Adipocyte (in vitro differentiated cells): ENCODE measurements around the gene OTOS.

Experiments
- DNase-seq: peaks from one replicate; pipeline ENCODE4 v3.0.0-alpha.2; 2015; ENCODE audit warnings: low read depth
- H3K27me3 ChIP-seq: replicated peaks from 2 replicates; pipeline ENCODE4 v1.7.0; 2013; ENCODE audit warnings: mild to moderate bottlenecking, low read length, moderate library complexity; ENCODE audit not compliant: control insufficient read depth, insufficient read depth
- H3K36me3 ChIP-seq: 2 replicates; pipeline ENCODE4 v1.7.0; 2013; ENCODE audit warnings: low read length, mild to moderate bottlenecking, moderate library complexity; ENCODE audit not compliant: control insufficient read depth, insufficient read depth, severe bottlenecking
- H3K4me1 ChIP-seq: 2 replicates; pipeline ENCODE4 v1.7.0; 2013; ENCODE audit warnings: mild to moderate bottlenecking, low read length, moderate library complexity; ENCODE audit not compliant: control insufficient read depth, insufficient read depth
- H3K4me3 ChIP-seq: 2 replicates; pipeline ENCODE4 v1.7.0; 2013; ENCODE audit warnings: mild to moderate bottlenecking, low read length, moderate library complexity
- H3K9ac ChIP-seq: 2 replicates; pipeline ENCODE4 v1.7.0; 2013; ENCODE audit warnings: mild to moderate bottlenecking, low read length, moderate library complexity
- H3K9me3 ChIP-seq: 2 replicates; pipeline ENCODE4 v1.7.0; 2013; ENCODE audit warnings: mild to moderate bottlenecking, low read length, moderate library complexity; ENCODE audit not compliant: control insufficient read depth

The OTOS gene

DNA sequence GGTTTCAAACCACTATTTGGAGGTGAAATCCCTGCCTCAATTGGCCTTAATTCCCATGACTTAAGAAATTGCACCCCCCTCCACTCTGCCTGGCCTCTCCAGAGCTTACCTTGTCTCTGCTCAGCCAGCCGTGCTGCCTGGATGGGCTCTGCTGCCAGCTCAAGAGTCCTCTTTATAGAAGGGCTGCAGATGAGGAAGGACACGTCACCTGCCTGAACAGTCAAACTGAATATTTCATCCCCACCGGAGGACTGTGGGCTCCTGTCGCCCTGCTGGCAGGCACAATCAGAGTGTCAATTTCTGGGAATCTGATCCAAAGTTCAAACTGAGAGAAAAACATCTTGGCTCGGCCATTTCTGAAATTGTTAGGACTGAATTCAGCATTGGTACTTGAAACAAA is at the start of gene OTOS:
Gene OTOS, minus strand, starts transcription at position 148 of the 400 bp plus-strand sequence. CDS start 332 bp downstream, outside the sequence.
- H3K9me3 ChIP-seq: no peaks in the 10 kb centered on the region
- no peak within 1 kb of the TSS for H3K9ac ChIP-seq
- no peaks in the 10 kb centered on the region for H3K36me3 ChIP-seq
- DNase-seq: no peak
- H3K4me1 ChIP-seq: no peaks in the 10 kb centered on the region
- H3K4me3 ChIP-seq: no peak within 1 kb of the TSS
- H3K27me3 ChIP-seq: peaks cover 8% of the 10 kb centered on the region

DNA sequence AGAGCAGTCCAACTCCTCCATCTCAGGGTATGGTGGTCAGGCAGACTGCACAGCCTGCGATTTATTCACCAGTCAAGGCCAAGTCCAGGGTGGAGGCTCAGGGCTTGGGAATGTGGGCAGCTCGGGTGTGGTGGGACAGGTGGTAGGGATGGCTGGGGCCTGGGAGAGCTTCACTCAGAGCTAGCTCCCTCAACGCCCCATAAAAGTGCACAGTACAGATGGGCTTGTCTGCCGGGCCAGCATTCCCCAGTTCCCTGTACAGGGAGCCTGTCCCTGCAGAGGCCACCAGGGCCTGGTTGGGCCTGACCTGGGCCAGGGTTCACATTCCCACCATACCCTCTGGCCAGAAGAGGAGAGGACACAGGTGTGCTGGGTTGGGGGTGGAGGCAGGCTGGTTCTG is 49.2 kb upstream of the OTOS start:
- Histone ChIP-seq H3K4me3 (no peak overlapping the region), H3K9me3 (peaks cover 14% of the 10 kb centered on the region), H3K27me3 (peaks cover 70% of the 10 kb centered on the region), H3K9ac (no peak overlapping the region), H3K36me3 (no peaks in the 10 kb centered on the region), H3K4me1 (no peaks in the 10 kb centered on the region)
- no peak for DNase-seq

DNA sequence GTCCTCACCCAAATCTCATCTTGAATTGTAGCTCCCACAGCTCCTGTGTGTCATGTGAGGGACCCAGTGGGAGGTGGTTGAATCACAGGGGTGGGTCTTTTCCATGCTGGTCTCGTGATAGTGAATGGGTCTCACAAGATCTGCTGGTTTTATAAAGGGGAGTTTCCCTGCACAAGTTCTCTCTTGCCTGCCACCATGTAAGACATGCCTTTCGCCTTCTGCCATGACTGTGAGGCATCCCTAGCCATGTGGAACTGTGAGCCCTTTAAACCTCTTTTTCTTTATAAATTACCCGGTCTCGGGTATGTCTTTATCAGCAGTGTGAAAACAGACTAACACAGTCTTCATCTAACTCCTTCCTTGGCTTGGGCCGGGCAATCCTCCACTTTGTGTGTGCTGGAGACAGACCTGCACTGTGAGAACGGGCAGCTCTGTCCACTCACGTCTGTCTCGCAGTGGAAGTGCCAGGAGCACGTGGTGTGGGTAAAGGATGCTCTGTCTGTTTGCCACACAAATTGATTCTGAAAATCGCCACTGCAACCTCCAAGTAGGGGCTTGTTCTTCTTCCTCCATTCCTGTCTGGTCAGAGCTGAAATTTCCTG is 47.6 kb upstream of the OTOS start:
- DNase-seq: no peak
- no peaks in the 10 kb centered on the region for H3K36me3 ChIP-seq
- peaks cover 72% of the 10 kb centered on the region for H3K27me3 ChIP-seq
- H3K9me3 ChIP-seq: peaks cover 14% of the 10 kb centered on the region
- no peaks in the 10 kb centered on the region for H3K4me1 ChIP-seq
- H3K9ac ChIP-seq: no peak overlapping the region
- H3K4me3 ChIP-seq: no peak overlapping the region

DNA sequence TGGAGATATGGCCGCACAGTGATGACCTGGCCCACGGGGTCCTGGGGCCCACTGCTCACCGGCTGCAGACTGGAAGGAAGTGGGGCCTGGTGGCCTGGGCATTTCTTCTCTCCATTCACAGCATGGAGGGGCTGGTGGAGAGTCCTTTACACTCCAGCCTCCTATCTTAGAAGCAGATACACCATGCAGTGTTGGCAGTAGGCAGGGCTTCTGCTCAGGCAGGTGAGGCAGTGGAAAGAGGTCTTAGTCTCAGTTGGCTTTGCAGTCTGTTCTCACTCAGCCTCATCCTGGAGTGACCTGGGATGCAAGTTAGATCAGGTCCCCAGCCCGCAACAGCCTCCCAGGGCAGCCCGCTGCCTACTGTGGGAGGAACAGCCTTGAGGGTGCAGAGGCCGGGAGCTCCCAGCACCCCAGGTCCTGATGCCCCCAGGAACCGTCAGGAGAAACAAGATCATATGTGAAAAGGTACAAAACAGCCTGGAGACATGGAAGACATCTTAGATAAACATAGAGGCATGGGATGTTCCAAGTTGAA is 45.8 kb upstream of the OTOS start:
- Histone ChIP-seq H3K4me3 (no peak overlapping the region), H3K36me3 (no peaks in the 10 kb centered on the region), H3K4me1 (no peaks in the 10 kb centered on the region), H3K27me3 (peaks cover 75% of the 10 kb centered on the region), H3K9ac (no peak overlapping the region), H3K9me3 (peaks cover 14% of the 10 kb centered on the region)
- DNase-seq: no peak

DNA sequence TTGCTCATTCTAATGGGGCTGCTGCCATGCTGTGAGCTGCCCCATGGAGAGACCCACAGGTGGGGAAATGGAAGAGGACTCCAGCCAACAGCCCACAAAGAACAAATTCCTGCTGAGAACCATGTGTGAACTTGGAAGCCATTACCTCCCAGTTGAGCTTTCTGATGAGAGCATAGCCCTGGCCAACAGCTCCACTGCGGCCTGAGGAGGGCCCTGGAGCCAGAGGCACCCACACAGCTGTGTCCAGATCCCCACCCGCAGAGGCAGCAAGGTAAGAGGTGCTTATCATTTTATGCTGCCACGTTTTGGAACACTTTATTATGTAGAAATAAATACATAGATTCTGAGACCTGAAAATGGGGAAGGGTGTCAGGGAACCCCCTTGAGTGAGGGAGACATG is 44.2 kb upstream of the OTOS start:
- Histone ChIP-seq H3K4me1 (no peaks in the 10 kb centered on the region), H3K27me3 (peaks cover 75% of the 10 kb centered on the region), H3K9me3 (peaks cover 14% of the 10 kb centered on the region), H3K4me3 (no peak overlapping the region), H3K36me3 (no peaks in the 10 kb centered on the region), H3K9ac (no peak overlapping the region)
- no peak for DNase-seq

DNA sequence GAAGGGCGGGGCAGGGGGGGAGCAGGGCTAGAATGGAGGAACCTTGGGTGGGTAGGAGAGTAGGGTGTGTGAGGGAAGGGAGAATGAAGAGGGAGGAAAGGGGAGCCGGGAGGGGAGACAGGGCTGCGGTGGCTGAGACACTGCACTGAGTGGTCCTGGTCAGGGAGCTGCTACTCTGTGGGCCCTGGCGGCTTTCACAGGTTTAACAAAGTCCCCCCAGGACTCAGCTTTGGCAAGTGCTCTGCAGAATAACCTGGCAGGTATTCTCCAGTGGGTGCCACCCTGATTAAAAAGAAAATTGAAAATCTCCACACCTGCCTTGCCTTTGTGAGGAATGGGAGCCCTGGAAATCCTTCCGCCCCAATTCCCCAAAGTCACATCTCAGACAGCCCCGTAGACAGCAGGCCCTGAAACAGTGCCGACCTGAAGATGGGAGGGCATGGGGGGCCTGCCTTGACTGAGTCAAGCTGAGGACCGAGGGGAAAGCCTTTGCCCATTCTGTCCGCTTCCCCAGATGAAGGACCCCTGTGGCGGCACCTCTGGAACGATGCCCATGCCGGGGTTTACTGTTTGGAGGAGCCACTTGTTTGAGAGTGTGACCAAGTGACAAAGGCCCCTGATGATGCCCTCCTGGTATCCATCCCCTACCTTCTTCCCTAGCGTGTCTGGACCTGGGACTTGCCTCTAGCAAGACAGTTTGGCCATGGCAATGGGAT is 43.6 kb upstream of the OTOS start:
- Histone ChIP-seq H3K27me3 (peaks cover 78% of the 10 kb centered on the region), H3K9ac (no peak overlapping the region), H3K4me1 (no peaks in the 10 kb centered on the region)

DNA sequence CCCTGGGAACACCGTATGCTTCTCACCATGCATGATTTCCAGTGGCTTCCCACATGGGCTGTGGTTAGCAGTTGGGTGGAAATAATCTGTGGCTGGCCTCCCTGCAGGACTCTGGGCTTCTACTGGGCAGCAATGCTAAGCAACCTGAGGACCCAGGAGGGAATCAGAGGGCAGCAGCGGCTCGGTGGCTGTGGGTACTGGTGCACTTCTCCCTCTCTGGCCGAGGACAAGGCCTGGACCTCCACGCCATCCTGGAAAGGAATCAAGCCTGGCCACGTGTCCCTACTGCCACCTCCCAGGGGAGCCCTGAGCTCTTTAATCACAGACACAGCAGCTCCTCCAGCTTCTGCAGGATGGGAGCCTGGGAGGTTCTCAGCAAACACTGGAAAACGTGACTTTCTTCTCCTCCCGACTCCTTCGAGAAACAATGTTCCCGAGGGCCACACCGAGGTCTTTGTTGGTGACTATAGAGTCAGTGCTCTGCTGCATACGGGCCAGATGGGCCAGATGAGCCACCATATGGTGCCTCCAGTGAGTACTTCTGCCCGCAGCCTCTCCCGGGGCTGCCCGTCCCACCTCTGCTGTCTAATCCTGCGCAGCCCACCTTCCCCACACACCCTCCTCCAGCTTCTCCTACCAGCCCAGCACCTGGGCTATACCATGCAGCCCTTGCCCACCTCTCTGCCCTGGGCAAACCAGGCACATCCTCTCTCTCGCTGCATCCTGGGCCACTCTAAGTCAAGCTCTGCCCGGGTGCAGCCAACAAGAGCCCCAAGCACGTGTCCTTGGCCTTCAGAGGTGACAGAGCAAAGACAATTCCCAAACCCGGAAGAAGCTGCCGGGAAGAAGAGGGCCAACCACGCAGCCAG is 42.8 kb upstream of the OTOS start:
- Histone ChIP-seq H3K4me1 (no peaks in the 10 kb centered on the region), H3K27me3 (peaks cover 82% of the 10 kb centered on the region), H3K9ac (no peak overlapping the region), H3K36me3 (no peaks in the 10 kb centered on the region), H3K9me3 (peaks cover 11% of the 10 kb centered on the region), H3K4me3 (no peak overlapping the region)
- no peak for DNase-seq

More for the DNA sequence above, 43.6 kb upstream of the OTOS start:
- Histone ChIP-seq H3K36me3 (no peaks in the 10 kb centered on the region), H3K9me3 (peaks cover 14% of the 10 kb centered on the region), H3K4me3 (no peak overlapping the region)
- DNase-seq: no peak

DNA sequence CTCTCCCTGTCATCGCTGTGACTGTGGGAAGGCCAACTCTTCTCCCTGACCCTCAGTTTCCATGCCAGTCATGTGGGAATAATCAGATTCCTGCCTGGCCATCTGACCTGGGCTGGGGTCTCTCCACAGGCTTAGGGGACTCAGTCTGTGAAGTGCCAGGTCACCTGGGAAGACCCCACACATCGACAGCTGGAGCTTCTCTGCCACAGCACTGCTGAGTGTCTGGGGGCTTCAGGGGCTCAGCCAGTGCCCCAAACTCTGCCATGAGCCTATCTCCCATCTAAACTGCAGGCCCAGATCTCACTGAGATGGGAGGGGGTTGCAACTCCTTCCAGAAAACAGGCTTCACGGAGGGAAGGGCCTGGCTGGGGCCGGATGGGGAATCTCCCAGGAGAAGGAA is 42.0 kb upstream of the OTOS start:
- Histone ChIP-seq H3K9me3 (peaks cover 3% of the 10 kb centered on the region), H3K4me3 (no peak overlapping the region), H3K27me3 (peaks cover 85% of the 10 kb centered on the region), H3K9ac (no peak overlapping the region), H3K4me1 (no peaks in the 10 kb centered on the region), H3K36me3 (no peaks in the 10 kb centered on the region)
- DNase-seq: no peak

DNA sequence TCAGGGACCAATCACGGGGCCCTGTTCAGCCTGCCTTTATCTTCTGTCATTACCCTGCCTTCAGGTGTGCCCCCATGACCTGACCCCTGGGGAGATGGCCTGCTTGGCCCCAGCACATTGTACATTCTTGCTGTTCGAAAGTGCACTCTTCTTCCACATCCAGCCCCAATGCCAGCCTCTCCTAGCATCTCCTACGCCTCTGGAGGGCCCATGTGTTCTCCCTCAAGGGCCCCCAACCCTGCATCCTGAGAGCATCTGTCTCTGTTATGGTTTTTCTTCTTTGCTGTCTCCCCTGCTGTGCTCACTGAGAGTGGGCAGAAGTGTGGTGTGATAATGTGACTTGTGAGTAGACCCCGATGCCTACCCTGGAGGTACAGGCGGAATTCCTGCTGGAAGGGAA is 41.5 kb upstream of the OTOS start:
- Histone ChIP-seq H3K9ac (no peak overlapping the region), H3K9me3 (no peaks in the 10 kb centered on the region), H3K27me3 (peaks cover 85% of the 10 kb centered on the region), H3K4me1 (no peaks in the 10 kb centered on the region), H3K36me3 (no peaks in the 10 kb centered on the region), H3K4me3 (no peak overlapping the region)
- DNase-seq: no peak

DNA sequence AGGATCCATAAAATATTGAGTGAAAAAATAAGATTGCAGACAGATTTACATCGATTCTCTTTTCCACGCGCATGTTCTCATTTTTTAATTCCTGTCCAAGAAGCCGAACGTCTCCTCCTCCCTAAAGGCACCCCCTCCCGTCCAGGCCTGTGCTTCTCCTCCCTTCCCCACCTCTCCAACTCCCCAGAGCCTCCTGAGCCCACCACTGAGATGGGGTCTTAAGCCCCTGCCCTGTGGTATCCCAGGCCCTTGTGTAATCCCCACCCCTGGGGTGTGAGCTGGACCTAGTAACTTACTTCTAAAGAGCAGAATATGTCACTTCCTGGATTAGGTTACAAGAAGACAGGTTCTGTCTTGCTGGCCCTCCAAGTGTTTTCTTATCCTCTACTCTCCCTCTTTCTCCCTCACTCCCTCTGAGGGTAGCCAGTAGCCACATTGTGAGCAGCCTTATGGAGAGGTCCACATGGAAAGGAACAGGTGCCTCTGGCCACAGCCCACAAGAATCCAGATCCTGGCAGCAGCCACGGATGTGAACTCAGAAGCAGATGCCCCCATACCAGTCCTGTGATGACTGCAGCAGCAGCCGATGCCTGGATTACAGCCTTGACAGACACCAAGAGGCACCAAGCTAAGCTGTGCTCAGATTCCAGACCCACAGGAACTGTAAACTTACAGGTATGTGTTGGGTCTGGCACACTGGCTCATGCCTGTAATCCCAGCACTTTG is 39.6 kb upstream of the OTOS start:
- Histone ChIP-seq H3K4me1 (no peaks in the 10 kb centered on the region), H3K9ac (no peak overlapping the region), H3K9me3 (no peaks in the 10 kb centered on the region), H3K36me3 (no peaks in the 10 kb centered on the region), H3K4me3 (no peak overlapping the region), H3K27me3 (peaks cover 90% of the 10 kb centered on the region)
- no peak for DNase-seq
